Thoracic aorta (tissue), 2 donors: ENCODE measurements around the gene TAF10. TPM values are rescaled to one million over a fixed set of nuclear protein-coding genes. Genes with fewer than 3 reads are reported as not detected.

Source experiments
- ATAC-seq: fragments of 150-250 bp; one replicate; pipeline ENCODE4 v1.8.0; 2017; ENCODE audit warnings: low read depth; ENCODE audit not compliant: insufficient number of reproducible peaks, low FRiP score
- DNase-seq: peaks from one replicate; pipeline ENCODE4 v3.0.0-alpha.2; 2020; ENCODE audit warnings: low spot score
- H3K27ac ChIP-seq, 2 donors: fragments of 200-600 bp; sonication (generic); 1 replicate in 1 of 2; 2 replicates in 1 of 2; pipeline ENCODE4 v1.5.1; 2016; ENCODE audit warnings: mild to moderate bottlenecking in 2 of 2, moderate library complexity in 2 of 2
- H3K27me3 ChIP-seq: fragments of 200-600 bp; sonication (generic); replicated peaks from 2 replicates; pipeline ENCODE4 v1.6.0; 2016; ENCODE audit warnings: mild to moderate bottlenecking; ENCODE audit not compliant: insufficient read depth
- H3K36me3 ChIP-seq: fragments of 200-600 bp; sonication (generic); one replicate; pipeline ENCODE4 v1.5.1; 2016
- H3K4me1 ChIP-seq, 2 donors: fragments of 200-600 bp; sonication (generic); 1 replicate in 1 of 2; 2 replicates in 1 of 2; pipeline versions ENCODE4 v1.5.1 to v1.6.0; 2016; ENCODE audit warnings: low read depth in 2 of 2, mild to moderate bottlenecking in 1 of 2; ENCODE audit not compliant: control insufficient read depth in 1 of 2
- H3K4me3 ChIP-seq: fragments of 200-600 bp; sonication (generic); 2 replicates; pipeline ENCODE4 v1.5.1; 2016; ENCODE audit warnings: mild to moderate bottlenecking
- H3K9me3 ChIP-seq: fragments of 200-600 bp; sonication (generic); 2 replicates; pipeline ENCODE4 v1.5.1; 2016
- CTCF ChIP-seq: fragments of 200-600 bp; sonication (generic); IDR thresholded peaks from one replicate; pipeline ENCODE4 v1.5.1; 2019; ENCODE audit warnings: antibody characterized with exemption
- total RNA-seq, 2 donors: library from RNA; depleted of rRNA; stranded (reverse); fragments of >200 nt; gene quantifications; one replicate each; pipeline versions ENCODE4 v1.1.0 to v1.2.3, GENCODE V29; 2016

TAF10 gene
- total RNA-seq, 2 donors from 2014 or later = 39.5 to 40.0 TPM

GRCh38 chr11:6647836-6648235 is 35.8 kb upstream of the TAF10 start:
- Histone ChIP-seq H3K4me1 (peaks cover 29 to 42% of the 10 kb centered on the region in 2 donors), H3K27ac (peak overlapping the region; percentile 76 to 83), H3K9me3 (no peaks in the 10 kb centered on the region), H3K27me3 (no peaks in the 10 kb centered on the region), H3K36me3 (no peaks in the 10 kb centered on the region), H3K4me3 (peak overlapping the region; percentile 35)
- DNase-seq (no peak), ATAC-seq (no peak)
- no peak for TF ChIP-seq CTCF

- DNase-seq (no peak), ATAC-seq (no peak)
- H3K4me1 ChIP-seq = peaks cover 29 to 42% of the 10 kb centered on the region in 2 donors
- no peaks in the 10 kb centered on the region for H3K9me3 ChIP-seq
- H3K4me3 ChIP-seq = peak overlapping the region; percentile 35
- H3K27me3 ChIP-seq = no peaks in the 10 kb centered on the region
- TF ChIP-seq CTCF = no peak
- peak overlapping the region; percentile 76 to 83 for H3K27ac ChIP-seq
- no peaks in the 10 kb centered on the region for H3K36me3 ChIP-seq
Measured at GRCh38 chr11:6646918-6647679, 35.1 kb upstream of the TAF10 start.

- Histone ChIP-seq H3K4me1 (peaks cover 29 to 48% of the 10 kb centered on the region in 2 donors), H3K27me3 (no peaks in the 10 kb centered on the region), H3K4me3 (peak overlapping the region; percentile 35), H3K9me3 (no peaks in the 10 kb centered on the region), H3K36me3 (no peaks in the 10 kb centered on the region), H3K27ac (peak overlapping the region; percentile 76 to 83)
- DNase-seq (no peak), ATAC-seq (no peak)
- no peak for TF ChIP-seq CTCF
Measured at GRCh38 chr11:6646576-6646917, 34.5 kb upstream of the TAF10 start.

GRCh38 chr11:6646071-6646470 is 34.1 kb upstream of the TAF10 start:
- no peak for TF ChIP-seq CTCF
- no peak for DNase-seq
- no peak for ATAC-seq
- H3K27ac ChIP-seq = peak overlapping the region; percentile 76 to 83
- no peaks in the 10 kb centered on the region for H3K27me3 ChIP-seq
- H3K36me3 ChIP-seq = no peaks in the 10 kb centered on the region
- peaks cover 29 to 52% of the 10 kb centered on the region in 2 donors for H3K4me1 ChIP-seq
- no peaks in the 10 kb centered on the region for H3K9me3 ChIP-seq
- peak overlapping the region; percentile 35 for H3K4me3 ChIP-seq

GRCh38 chr11:6642957-6643356 is 30.9 kb upstream of the TAF10 start:
- Histone ChIP-seq H3K27ac (no peak overlapping the region), H3K9me3 (no peaks in the 10 kb centered on the region), H3K27me3 (no peaks in the 10 kb centered on the region), H3K4me3 (no peak overlapping the region), H3K36me3 (peaks cover 7% of the 10 kb centered on the region), H3K4me1 (peaks cover 30 to 57% of the 10 kb centered on the region in 2 donors)
- ATAC-seq = no peak
- no peak for DNase-seq
- TF ChIP-seq CTCF = no peak
